NCI-H524 treated with DMSO at 0.1 percent for 48 hours (cell line): ENCODE data around the gene TAAR9.
"Not testable (repeated sequence)": the region's sequence is repeated elsewhere in the genome, so short reads cannot be mapped to it uniquely, and the experiment has no call there.

ENCODE experiments used
- DNase-seq: peaks from one replicate; lab custom pipeline; 2025; lab: John Stamatoyannopoulos, UW

Gene TAAR9

DNA sequence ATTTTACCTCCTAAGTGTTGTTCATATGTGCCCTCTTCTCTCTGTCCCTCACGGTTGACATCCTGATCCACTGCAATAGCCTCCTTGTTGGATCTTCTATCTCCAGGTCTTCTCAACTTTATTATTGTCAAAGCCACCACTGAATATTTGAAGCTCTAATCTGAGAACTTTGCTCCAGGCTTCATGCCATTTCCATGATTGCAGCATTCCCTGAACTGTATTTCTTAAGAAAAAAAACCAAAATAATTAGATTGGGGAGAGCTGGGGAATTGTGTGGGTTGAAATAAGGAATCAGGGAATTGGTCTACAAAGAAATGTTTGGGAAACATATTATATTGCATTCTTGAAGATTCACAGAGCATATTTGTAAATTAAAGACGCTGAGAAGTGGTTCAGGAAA lies 22.7 kb upstream of the TAAR9 start:
- DNase-seq = no peak

- no peak for DNase-seq
These were observed 17.1 kb upstream of the TAAR9 start for GRCh38 chr6:132520953-132521352.

- DNase-seq = no peak
These were observed 13.4 kb upstream of the TAAR9 start for GRCh38 chr6:132524646-132525045.

GRCh38 chr6:132525866-132526265 lies 12.2 kb upstream of the TAAR9 start:
- no peak for DNase-seq

DNA sequence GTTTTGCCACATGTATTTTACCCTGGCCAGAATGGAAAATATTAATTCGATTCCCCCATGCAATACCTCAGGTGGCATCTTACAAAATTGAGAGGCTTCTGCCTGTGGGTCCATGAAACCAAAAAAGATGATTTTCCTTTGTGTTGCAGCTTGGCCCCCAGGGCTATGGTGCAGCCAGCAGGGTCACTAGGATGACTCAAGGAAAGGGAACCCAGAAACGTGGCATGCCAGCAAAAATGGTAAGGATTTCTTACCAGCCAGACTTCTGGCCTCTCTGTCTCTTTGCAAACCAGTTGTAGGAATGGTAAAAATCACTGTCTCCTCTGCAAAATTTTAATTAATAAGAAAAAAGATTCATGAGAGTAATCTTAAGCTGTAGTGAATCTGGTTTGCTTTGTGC lies 11.6 kb upstream of the TAAR9 start:
- no peak for DNase-seq

- DNase-seq = no peak
These were observed 10.3 kb upstream of the TAAR9 start for GRCh38 chr6:132527791-132528190.

DNA sequence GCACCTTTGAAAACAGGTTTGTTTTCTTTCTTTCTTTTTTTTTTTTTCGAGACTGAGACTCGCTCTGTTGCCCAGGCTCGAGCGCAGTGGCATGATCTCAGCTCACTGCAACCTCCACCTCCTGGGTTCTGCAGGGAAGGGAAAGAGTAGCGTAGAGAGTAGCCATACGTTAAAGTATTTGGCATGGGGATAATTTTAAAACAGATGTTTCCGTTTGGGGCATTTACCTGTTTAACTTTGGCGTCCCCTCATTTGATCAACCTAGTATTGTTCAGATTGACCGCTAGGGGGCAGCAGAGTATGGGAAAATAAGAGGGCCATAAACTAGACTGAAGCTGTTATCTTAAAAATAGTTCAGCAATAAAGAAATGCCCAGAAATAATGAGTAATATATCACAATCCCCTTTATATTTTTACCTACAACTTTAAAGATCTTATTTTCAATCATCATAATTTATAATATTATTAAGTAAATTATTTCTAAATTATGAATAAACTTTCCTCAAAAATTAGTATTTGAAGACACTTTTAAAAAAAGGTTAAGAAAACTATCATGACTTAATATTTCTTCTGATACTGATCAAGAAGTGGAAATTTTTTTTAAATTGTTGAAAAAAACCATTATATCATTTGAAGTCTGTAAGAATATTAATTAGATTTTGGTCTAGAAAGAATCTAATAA lies 7.6 kb upstream of the TAAR9 start:
- peak; percentile 40 for DNase-seq

DNA sequence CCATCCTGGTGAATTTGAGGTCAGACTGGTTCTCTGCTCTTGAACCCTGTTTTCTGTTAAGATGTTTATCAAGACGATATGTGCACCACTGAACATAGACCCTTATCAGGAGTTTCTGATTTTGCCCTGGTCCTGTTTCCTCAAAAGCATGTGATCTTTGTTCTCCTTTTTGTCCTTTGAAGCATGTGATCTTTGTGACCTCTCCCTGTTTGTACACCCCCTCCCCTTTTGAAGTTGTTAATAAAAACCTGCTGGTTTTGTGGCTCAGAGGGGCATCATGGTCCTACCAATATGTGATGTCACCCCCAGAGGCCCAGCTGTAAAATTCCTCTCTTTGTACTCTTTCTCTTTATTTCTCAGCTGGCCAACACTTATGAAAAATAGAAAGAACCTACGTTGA lies 3.5 kb upstream of the TAAR9 start:
- DNase-seq = not testable (repeated sequence)

- DNase-seq = no peak
These were observed 932 bp upstream of the TAAR9 start for GRCh38 chr6:132537145-132537544.

DNA sequence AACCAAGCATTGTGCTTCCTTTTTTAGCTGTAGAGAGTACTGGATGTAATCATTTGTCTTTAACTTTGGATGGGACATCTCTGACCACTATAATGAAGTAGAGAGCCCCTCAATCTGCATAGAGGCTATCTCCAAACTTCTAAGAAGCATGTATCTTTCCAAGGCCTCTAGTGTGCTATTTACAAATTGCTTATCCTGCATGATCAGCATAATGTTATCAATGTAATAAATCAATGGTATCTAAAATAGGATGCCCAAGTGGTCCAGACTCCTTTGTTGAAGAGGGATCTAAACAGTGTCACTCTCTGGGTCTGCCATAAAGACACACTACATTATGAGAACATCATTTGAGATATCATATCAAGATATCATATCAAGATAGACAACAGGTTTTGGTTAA lies 6.7 kb downstream of the TAAR9 start:
- no peak for DNase-seq

GRCh38 chr6:132548746-132549463 lies 10.8 kb downstream of the TAAR9 start:
- peak; percentile 26 for DNase-seq

- DNase-seq = no peak
These were observed 13.1 kb downstream of the TAAR9 start for GRCh38 chr6:132551214-132551613.

DNA sequence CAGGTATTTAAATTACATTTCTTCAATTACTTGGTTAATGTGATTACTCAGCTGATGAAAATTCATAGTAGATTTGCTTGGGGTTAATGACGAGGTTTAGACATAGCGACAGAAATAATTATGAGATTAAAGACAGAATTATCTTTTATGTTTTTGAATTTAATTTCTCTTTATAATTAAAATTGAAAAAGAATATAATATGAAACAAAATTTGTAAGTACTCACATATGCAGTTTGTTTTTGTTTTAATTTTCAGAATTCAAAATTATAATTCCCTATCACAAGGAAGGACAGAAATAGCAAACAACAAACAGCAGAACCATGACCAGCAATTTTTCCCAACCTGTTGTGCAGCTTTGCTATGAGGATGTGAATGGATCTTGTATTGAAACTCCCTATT lies 14.3 kb downstream of the TAAR9 start, which contains the start of gene TAAR8:
Gene TAAR8 (plus strand): TSS at position 301 of the 400 bp plus-strand sequence. CDS start 21 bp downstream, at position 322.
- DNase-seq = no peak

DNA sequence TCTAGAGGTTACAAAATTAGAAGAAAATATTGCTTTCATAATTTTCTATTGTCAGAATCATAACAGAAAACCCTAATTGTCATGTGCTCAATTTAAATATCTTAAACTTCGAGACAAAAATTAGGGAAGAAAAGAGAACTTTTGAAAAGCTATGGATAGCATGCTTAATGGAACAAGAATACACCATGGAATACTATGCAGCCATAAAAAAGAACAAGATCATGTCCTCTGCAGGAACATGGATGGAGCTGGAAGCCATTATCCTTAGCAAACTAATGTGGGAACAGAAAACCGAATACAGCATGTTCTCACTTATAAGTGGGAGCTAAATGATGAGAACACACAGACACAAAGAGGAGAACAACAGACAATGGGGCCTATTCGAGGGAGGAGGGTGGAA lies 22.0 kb downstream of the TAAR9 start:
- DNase-seq = not testable (repeated sequence)

DNA sequence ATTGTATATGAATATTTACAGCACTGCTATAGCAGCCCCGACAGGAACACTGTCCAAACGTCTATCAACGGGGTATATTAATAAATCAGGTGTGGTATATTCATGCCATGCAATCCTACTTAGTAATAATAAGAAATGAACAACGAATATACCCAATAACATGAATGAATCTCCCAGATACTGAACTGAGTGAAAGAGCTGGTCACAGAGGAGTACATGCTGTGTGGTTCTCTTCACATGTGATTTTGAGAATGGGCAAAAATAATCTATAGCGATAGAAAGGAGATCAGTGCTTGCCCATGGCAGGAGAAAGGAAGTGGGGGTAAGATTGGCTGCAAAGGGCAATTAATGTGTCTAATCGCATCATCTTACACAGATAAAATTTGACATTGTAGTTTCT lies 28.3 kb downstream of the TAAR9 start:
- DNase-seq = no peak

DNA sequence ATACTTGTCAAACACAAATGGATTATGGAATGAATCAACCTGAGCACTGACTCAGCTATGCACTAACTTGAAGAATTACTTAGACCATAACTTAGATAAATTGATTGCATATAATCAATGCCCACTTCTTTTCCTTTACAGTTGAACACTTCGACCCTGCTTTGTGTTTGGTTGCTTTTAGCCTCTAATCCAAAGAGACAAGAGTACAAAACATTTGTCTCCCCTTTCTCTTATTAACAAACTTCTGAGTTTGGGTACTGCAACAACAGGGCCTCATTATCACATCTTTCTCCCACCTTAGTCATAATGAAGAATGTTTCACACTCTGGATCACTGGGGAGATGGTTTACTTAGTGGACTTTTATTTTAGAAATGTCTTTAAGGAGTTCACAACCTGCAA lies 29.5 kb downstream of the TAAR9 start:
- no peak for DNase-seq

GRCh38 chr6:132568611-132569010 lies 30.5 kb downstream of the TAAR9 start:
- DNase-seq = no peak

DNA sequence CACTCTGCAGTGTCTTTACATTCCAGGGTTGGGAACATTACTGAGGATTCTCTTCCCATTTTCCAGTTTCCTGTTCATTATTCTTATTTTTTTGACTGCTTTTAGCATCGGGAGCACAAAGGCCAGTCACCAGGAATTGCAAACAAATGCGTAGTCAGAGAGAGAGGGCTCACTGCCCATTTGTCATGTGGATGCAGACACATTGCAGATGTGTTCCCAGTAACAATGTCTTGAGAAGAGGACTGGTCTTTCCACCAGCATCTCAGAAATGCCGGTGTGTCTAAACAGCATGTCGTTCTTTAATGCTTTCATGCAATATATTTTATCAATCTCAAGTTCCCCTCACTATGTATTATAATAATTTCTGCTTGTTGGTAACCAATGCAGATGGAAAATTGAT lies 31.1 kb downstream of the TAAR9 start:
- no peak for DNase-seq

GRCh38 chr6:132570221-132570777 lies 32.2 kb downstream of the TAAR9 start, which contains the start of gene TAAR6:
TAAR6 (plus strand) TSS chr6:132570322; CDS start chr6:132570322, 0 bp downstream.
- no peak for DNase-seq

- no peak for DNase-seq
These were observed 33.7 kb downstream of the TAAR9 start for GRCh38 chr6:132571774-132572173.

DNA sequence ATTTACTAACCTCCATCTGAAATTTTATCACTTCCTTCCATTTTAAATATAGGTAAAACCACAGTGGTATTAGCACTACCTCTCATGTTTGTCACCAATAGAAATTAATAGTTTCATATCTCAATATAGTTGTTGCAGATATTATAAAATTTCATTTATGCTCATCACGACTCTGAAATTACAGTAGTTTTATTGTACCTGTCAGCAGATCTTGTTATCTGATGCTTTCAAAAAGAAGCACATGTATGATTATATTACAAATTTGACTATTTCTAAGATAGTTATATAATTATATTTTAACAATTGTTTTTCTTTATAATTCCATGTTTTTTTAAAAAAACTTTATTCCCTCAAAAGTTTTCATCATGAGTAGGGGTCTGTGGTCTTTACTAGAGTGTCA lies 46.6 kb downstream of the TAAR9 start:
- no peak for DNase-seq

GRCh38 chr6:132587424-132587823 lies 49.3 kb downstream of the TAAR9 start:
- no peak for DNase-seq
